Endothelial cell of umbilical vein (primary cell): ENCODE results near the gene SMIM30. TPM values are rescaled to one million over a fixed set of nuclear protein-coding genes. Genes with fewer than 3 reads are reported as not detected.

Experiments
- BruUV-seq: library from RNA; stranded (reverse); fragments of 400-500 nt; replicated peaks from 2 replicates; lab custom pipeline; 2021; lab: Mats Ljungman, UMichigan
- CTCF ChIA-PET: fragments of 300-600, 350-600 bp; sonication (Branson Sonifier 250); formaldehyde crosslinking; loops from one replicate; lab custom pipeline; 2021; ENCODE audit warnings: antibody characterized with exemption, inconsistent platforms; lab: Charles Lee
- POLR2A ChIA-PET: fragments of 300-600, 350-600 bp; sonication (Branson Sonifier 250); formaldehyde crosslinking; loops from one replicate; lab custom pipeline; 2021; ENCODE audit warnings: antibody characterized with exemption, inconsistent platforms; lab: Charles Lee
- DNase-seq: peaks from one replicate; pipeline ENCODE4 v3.0.0-alpha.2; 2011; ENCODE audit warnings: low read depth, low spot score
- FAIRE-seq: peaks from 2 replicates; lab custom pipeline; 2011; peaks lifted over from hg19 to GRCh38; lab: Jason Lieb, UNC
- H2AFZ ChIP-seq: 2 replicates; pipeline ENCODE4 v1.6.0; 2012; ENCODE audit warnings: low read depth, low read length, control low read depth, inconsistent platforms
- H3K27ac ChIP-seq: 2 replicates; pipeline ENCODE4 v1.5.1; 2011; ENCODE audit warnings: low read depth, mild to moderate bottlenecking, control low read depth, low read length, moderate library complexity; ENCODE audit not compliant: insufficient read depth
- H3K27me3 ChIP-seq, 2 experiments: 2 replicates each; pipeline versions ENCODE4 v1.6.0 to v1.6.1; 2011; ENCODE audit warnings: low read length in 2 of 2, mixed read lengths in 1 of 2; ENCODE audit not compliant: control insufficient read depth in 2 of 2, insufficient read depth in 2 of 2
- H3K36me3 ChIP-seq, 2 experiments: 2 replicates in 1 of 2; 3 replicates in 1 of 2; pipeline ENCODE4 v1.5.1; 2011; ENCODE audit warnings: low read length in 2 of 2, mild to moderate bottlenecking in 1 of 2, moderate library complexity in 1 of 2; ENCODE audit not compliant: control insufficient read depth in 2 of 2, insufficient read depth in 2 of 2; ENCODE audit errors: extremely low read depth in 1 of 2
- H3K4me1 ChIP-seq: 3 replicates; pipeline ENCODE4 v1.5.1; 2011; ENCODE audit warnings: mild to moderate bottlenecking, low read length; ENCODE audit not compliant: control insufficient read depth, insufficient read depth; ENCODE audit errors: extremely low read depth
- H3K4me2 ChIP-seq: 2 replicates; pipeline ENCODE4 v1.6.1; 2011; ENCODE audit warnings: low read length, control low read depth, mixed read lengths; ENCODE audit not compliant: insufficient read depth
- H3K4me3 ChIP-seq, 3 experiments: fragments of 200-600 bp in 1 of 3; sonication (generic), shearing (Covaris generic) in 1 of 3; replicated peaks in 1 of 3; 2 replicates each; pipeline ENCODE4 v1.5.1; 2011 to 2016; ENCODE audit warnings: control low read depth in 3 of 3, low read length in 3 of 3, mild to moderate bottlenecking in 2 of 3, inconsistent platforms in 1 of 3, low read depth in 1 of 3, moderate library complexity in 1 of 3; ENCODE audit not compliant: insufficient read depth in 1 of 3
- H3K79me2 ChIP-seq: 2 replicates; pipeline ENCODE4 v1.6.0; 2012; ENCODE audit warnings: low read length, inconsistent platforms; ENCODE audit not compliant: control insufficient read depth, insufficient read depth
- H3K9ac ChIP-seq: replicated peaks from 2 replicates; pipeline ENCODE3; 2011; ENCODE audit warnings: low read length, control low read depth; ENCODE audit not compliant: insufficient read depth; ENCODE audit errors: extremely low read depth
- H3K9me1 ChIP-seq: replicated peaks from 3 replicates; pipeline ENCODE4 v1.6.0; 2011; ENCODE audit warnings: mild to moderate bottlenecking, low read length; ENCODE audit not compliant: control insufficient read depth, insufficient read depth; ENCODE audit errors: extremely low read depth
- H3K9me3 ChIP-seq: replicated peaks from 2 replicates; pipeline ENCODE4 v1.5.1; 2012; ENCODE audit warnings: low read length, inconsistent platforms; ENCODE audit not compliant: control insufficient read depth, insufficient read depth
- H4K20me1 ChIP-seq: replicated peaks from 2 replicates; pipeline ENCODE3; 2011; ENCODE audit warnings: mild to moderate bottlenecking, low read length; ENCODE audit not compliant: control insufficient read depth, insufficient read depth; ENCODE audit errors: extremely low read depth
- EZH2 ChIP-seq: IDR thresholded peaks from 2 replicates; pipeline ENCODE4 v1.6.1; 2012; ENCODE audit warnings: borderline replicate concordance, low read depth, mild to moderate bottlenecking, moderate library complexity, low read length, inconsistent platforms; ENCODE audit not compliant: severe bottlenecking
- FOS ChIP-seq: IDR thresholded peaks from 2 replicates; pipeline ENCODE4 v1.6.1; 2011; ENCODE audit warnings: mild to moderate bottlenecking, low read length, moderate library complexity, borderline replicate concordance; ENCODE audit not compliant: insufficient read depth
- GATA2 ChIP-seq: IDR thresholded peaks from 2 replicates; pipeline ENCODE4 v1.7.0; 2011; ENCODE audit warnings: low read depth, mild to moderate bottlenecking, moderate library complexity, mixed read lengths, low read length; ENCODE audit not compliant: insufficient read length, insufficient read depth
- JUN ChIP-seq: IDR thresholded peaks from 2 replicates; pipeline ENCODE4 v1.6.1; 2011; ENCODE audit warnings: borderline replicate concordance, low read depth; ENCODE audit not compliant: insufficient read length, insufficient read depth
- MYC ChIP-seq: IDR thresholded peaks from one replicate; pipeline ENCODE4 v1.6.1; 2011; ENCODE audit warnings: mild to moderate bottlenecking, low read depth, low read length
- POLR2A ChIP-seq: IDR thresholded peaks from 2 replicates; pipeline ENCODE4 v1.6.1; 2012; ENCODE audit warnings: low read depth, mild to moderate bottlenecking, control low read depth, low read length
- POLR2AphosphoS5 ChIP-seq: IDR thresholded peaks from 2 replicates; pipeline ENCODE4 v1.6.1; 2012; ENCODE audit warnings: low read depth, mild to moderate bottlenecking, control low read depth, low read length, moderate library complexity; ENCODE audit not compliant: insufficient read depth
- dilution Hi-C: fragments of 300-500 bp; cut with MboI; formaldehyde crosslinking; loops from one replicate; pipeline ENCODE4 v1.15.0; 2019; ENCODE audit warnings: low sequenced_read_pairs; ENCODE audit not compliant: extremely low pct_ligation_motif_present
- intact Hi-C: fragments of 100-400 bp; cut with micrococcal nuclease; formaldehyde crosslinking; loops from one replicate; pipeline ENCODE4 v1.10.0; 2022
- polyA plus RNA-seq, 4 experiments: library from polyadenylated mRNA; depleted of rRNA in 3 of 4; stranded (reverse) in 3 of 4; unstranded in 1 of 4; fragments of >200 nt; gene quantifications; 2 replicates each; pipeline versions ENCODE4 v1.2.1 to v1.2.3, GENCODE V29; 2011 to 2012; ENCODE audit warnings: missing spikeins in 1 of 4
- total RNA-seq: library from RNA; stranded (reverse); gene quantifications from 2 replicates; pipeline ENCODE4 v1.2.3, GENCODE V29; 2021
- TF ChIP-seq, protein P1 (sequence below): IDR thresholded peaks from 2 replicates; pipeline ENCODE4 v1.6.1; 2011; ENCODE audit not compliant: insufficient read depth, insufficient read length
- TF ChIP-seq, protein P2 (sequence below), 2 donors: IDR thresholded peaks; 1 replicate in 1 of 2; 2 replicates in 1 of 2; pipeline ENCODE4 v1.5.1; 2011; ENCODE audit warnings: low read length in 2 of 2, mild to moderate bottlenecking in 2 of 2, moderate library complexity in 2 of 2, control low read depth in 1 of 2, inconsistent platforms in 1 of 2, low read depth in 1 of 2; ENCODE audit not compliant: insufficient read depth in 1 of 2; ENCODE audit errors: extremely low read depth in 1 of 2

SMIM30 gene
- total and polyA plus RNA-seq, 2 donors (not counting 3 experiments of a cell fraction or from before 2014, with no cell fraction given) = 26.3 to 39.1 TPM

DNA sequence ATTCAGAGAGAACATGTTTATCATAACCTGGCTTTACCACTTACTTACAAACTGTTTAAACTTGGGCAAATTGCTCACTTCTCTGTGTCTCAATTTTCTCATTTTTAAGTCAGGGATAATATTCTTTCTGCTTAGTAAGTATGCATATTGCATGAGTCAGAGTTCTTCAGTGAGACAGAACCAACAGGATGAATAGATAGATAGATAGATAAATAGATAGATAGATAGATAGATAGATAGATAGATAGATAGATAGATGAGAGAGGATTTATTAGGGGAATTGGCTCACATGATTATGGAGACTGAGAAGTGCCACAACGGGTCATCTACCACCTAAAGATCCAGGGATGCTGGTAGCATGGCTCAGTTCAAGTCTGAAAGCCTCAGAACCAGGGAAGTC is 15.7 kb upstream of the SMIM30 start:
- CTCF ChIA-PET = no interaction called here
- dilution Hi-C loops = no loop called here

More for the DNA sequence above, 15.7 kb upstream of the SMIM30 start:
- DNase-seq (no peak), FAIRE-seq (no peak)
- TF ChIP-seq, protein P1, sequence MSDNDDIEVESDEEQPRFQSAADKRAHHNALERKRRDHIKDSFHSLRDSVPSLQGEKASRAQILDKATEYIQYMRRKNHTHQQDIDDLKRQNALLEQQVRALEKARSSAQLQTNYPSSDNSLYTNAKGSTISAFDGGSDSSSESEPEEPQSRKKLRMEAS = no peak
- TF ChIP-seq MYC (no peak), EZH2 (no peak), POLR2AphosphoS5 (no peak), FOS (no peak), POLR2A (no peak), GATA2 (no peak), JUN (no peak)
- TF ChIP-seq, protein P2, sequence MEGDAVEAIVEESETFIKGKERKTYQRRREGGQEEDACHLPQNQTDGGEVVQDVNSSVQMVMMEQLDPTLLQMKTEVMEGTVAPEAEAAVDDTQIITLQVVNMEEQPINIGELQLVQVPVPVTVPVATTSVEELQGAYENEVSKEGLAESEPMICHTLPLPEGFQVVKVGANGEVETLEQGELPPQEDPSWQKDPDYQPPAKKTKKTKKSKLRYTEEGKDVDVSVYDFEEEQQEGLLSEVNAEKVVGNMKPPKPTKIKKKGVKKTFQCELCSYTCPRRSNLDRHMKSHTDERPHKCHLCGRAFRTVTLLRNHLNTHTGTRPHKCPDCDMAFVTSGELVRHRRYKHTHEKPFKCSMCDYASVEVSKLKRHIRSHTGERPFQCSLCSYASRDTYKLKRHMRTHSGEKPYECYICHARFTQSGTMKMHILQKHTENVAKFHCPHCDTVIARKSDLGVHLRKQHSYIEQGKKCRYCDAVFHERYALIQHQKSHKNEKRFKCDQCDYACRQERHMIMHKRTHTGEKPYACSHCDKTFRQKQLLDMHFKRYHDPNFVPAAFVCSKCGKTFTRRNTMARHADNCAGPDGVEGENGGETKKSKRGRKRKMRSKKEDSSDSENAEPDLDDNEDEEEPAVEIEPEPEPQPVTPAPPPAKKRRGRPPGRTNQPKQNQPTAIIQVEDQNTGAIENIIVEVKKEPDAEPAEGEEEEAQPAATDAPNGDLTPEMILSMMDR (IDR thresholded peaks at IDR 0.05; ENCODE audit: extremely low read depth in 1 of 2, insufficient read depth in 1 of 2, low read depth in 1 of 2, low read length in 2 of 2) = no peak
- Histone ChIP-seq H3K36me3 (no peaks in the 10 kb centered on the region), H2AFZ (no peak overlapping the region), H3K4me1 (no peaks in the 10 kb centered on the region), H3K9me3 (no peaks in the 10 kb centered on the region), H3K9me1 (no peaks in the 10 kb centered on the region), H3K79me2 (no peaks in the 10 kb centered on the region), H4K20me1 (no peaks in the 10 kb centered on the region), H3K27ac (no peak overlapping the region), H3K4me2 (no peak overlapping the region), H3K9ac (no peak overlapping the region), H3K27me3 (peaks cover 0 to 2% of the 10 kb centered on the region in 2 experiments), H3K4me3 (no peak overlapping the region)
- BruUV-seq = no TSS peak
- intact Hi-C loops = no loop called here
- POLR2A ChIA-PET = no interaction called here
